Sciatic nerve (tissue), 2 donors: ENCODE data around the gene SLC12A2. TPM values are rescaled to one million over a fixed set of nuclear protein-coding genes. Genes with fewer than 3 reads are reported as not detected.

Experiments
- ATAC-seq: fragments of 200-7000 bp; cut with Tn5 transposase; one replicate; pipeline ENCODE4 v1.9.1; 2020; ENCODE audit warnings: mild to moderate bottlenecking, moderate library complexity
- DNase-seq: peaks from one replicate; pipeline ENCODE4 v3.0.0-alpha.2; 2020; ENCODE audit warnings: low spot score
- intact Hi-C: fragments of 100-400 bp; cut with DNase I; formaldehyde crosslinking; loops from one replicate; pipeline ENCODE4 v1.14.2; 2022
- total RNA-seq: library from RNA; stranded (reverse); fragmentation: NEBNext Ultra II Directional; extraction: Animal tissue kit (Norgen Biotek cat#: 25700); gene quantifications from one replicate; pipeline ENCODE4 v1.2.1, GENCODE V29; 2021
- donor health status: DM: no; HTN: no; CAD: no.
- donor health status: DM: no; HTN: no; CAD: no.

SLC12A2 gene
- total RNA-seq, 1 donor from 2014 or later = 96.6 TPM

GRCh38 chr5:128092144-128092543, 8.6 kb downstream of the SLC12A2 start:
- DNase-seq (no peak), ATAC-seq (no peak)
- intact Hi-C loops = no loop called here

- ATAC-seq (no peak), DNase-seq (no peak)
- intact Hi-C loops = no loop called here
These were observed 9.8 kb downstream of the SLC12A2 start for GRCh38 chr5:128093368-128093767.

- ATAC-seq (no peak), DNase-seq (no peak)
- intact Hi-C loops = no loop called here
These were observed 13.7 kb downstream of the SLC12A2 start for GRCh38 chr5:128097224-128097623.

GRCh38 chr5:128097781-128098180, 14.2 kb downstream of the SLC12A2 start:
- intact Hi-C loops = no loop called here
- ATAC-seq (no peak), DNase-seq (no peak)

- no peak for ATAC-seq
- no peak for DNase-seq
- intact Hi-C loops = no loop called here
These were observed 16.4 kb downstream of the SLC12A2 start for GRCh38 chr5:128099944-128100343.

- intact Hi-C loops = no loop called here
- ATAC-seq (no peak), DNase-seq (no peak)
These were observed 17.4 kb downstream of the SLC12A2 start for GRCh38 chr5:128100860-128101557.

GRCh38 chr5:128101676-128102075, 18.1 kb downstream of the SLC12A2 start:
- no peak for ATAC-seq
- intact Hi-C loops = no loop called here
- no peak for DNase-seq

- ATAC-seq (no peak), DNase-seq (no peak)
- intact Hi-C loops = no loop called here
These were observed 21.6 kb downstream of the SLC12A2 start for GRCh38 chr5:128105203-128105602.

GRCh38 chr5:128109138-128109537, 25.6 kb downstream of the SLC12A2 start:
- ATAC-seq (no peak), DNase-seq (no peak)
- intact Hi-C loops = no loop called here

- intact Hi-C loops = no loop called here
- no peak for DNase-seq
- no peak for ATAC-seq
These were observed 26.2 kb downstream of the SLC12A2 start for GRCh38 chr5:128109766-128110165.

- DNase-seq (no peak), ATAC-seq (no peak)
- intact Hi-C loops = no loop called here
These were observed 28.4 kb downstream of the SLC12A2 start for GRCh38 chr5:128111818-128112448.

GRCh38 chr5:128116445-128116844, 32.9 kb downstream of the SLC12A2 start:
- no peak for DNase-seq
- intact Hi-C loops = no loop called here
- ATAC-seq = no peak

GRCh38 chr5:128118214-128118613, 34.6 kb downstream of the SLC12A2 start:
- intact Hi-C loops = no loop called here
- ATAC-seq = no peak
- DNase-seq = no peak

- intact Hi-C loops = no loop called here
- no peak for ATAC-seq
- no peak for DNase-seq
These were observed 38.1 kb downstream of the SLC12A2 start for GRCh38 chr5:128121651-128122050.

GRCh38 chr5:128123936-128124335, 40.4 kb downstream of the SLC12A2 start:
- no peak for DNase-seq
- ATAC-seq = no peak
- intact Hi-C loops = no loop called here

- ATAC-seq (no peak), DNase-seq (no peak)
- intact Hi-C loops = no loop called here
These were observed 42.7 kb downstream of the SLC12A2 start for GRCh38 chr5:128126241-128126640.

GRCh38 chr5:128132499-128132898, 48.9 kb downstream of the SLC12A2 start:
- intact Hi-C loops = no loop called here
- ATAC-seq = no peak
- DNase-seq = no peak

GRCh38 chr5:128135286-128135685, 51.7 kb downstream of the SLC12A2 start:
- DNase-seq (no peak), ATAC-seq (no peak)
- intact Hi-C loops = no loop called here

GRCh38 chr5:128143911-128144310, 60.3 kb downstream of the SLC12A2 start:
- no peak for DNase-seq
- intact Hi-C loops = no loop called here
- ATAC-seq = no peak

GRCh38 chr5:128144491-128144890, 60.9 kb downstream of the SLC12A2 start:
- ATAC-seq = no peak
- intact Hi-C loops = no loop called here

GRCh38 chr5:128146671-128147070, 63.1 kb downstream of the SLC12A2 start:
- ATAC-seq (no peak), DNase-seq (no peak)
- intact Hi-C loops = no loop called here

More at GRCh38 chr5:128144491-128144890, 60.9 kb downstream of the SLC12A2 start:
- DNase-seq = no peak
